Activated CD8-positive, alpha-beta T cell treated with anti-CD3 and anti-CD28 coated beads, Interleukin-2, amount 10 ng/mL, durations not matched to agents 7 days and 5 days (primary cell): ENCODE results near the gene RAB36. TPM values are rescaled to one million over a fixed set of nuclear protein-coding genes. Genes with fewer than 3 reads are reported as not detected.

Source experiments
- ATAC-seq: fragments of 150-1000 bp; cut with Tn5 transposase; one replicate; pipeline ENCODE4 v1.10.0; 2021; ENCODE audit warnings: moderate library complexity
- CTCF ChIA-PET: fragments of 350-600 bp; sonication (Branson Sonifier 250); formaldehyde crosslinking; loops from one replicate; lab custom pipeline; 2021; ENCODE audit warnings: antibody characterized with exemption; lab: Charles Lee
- POLR2A ChIA-PET: fragments of 350-600 bp; sonication (Branson Sonifier 250); formaldehyde crosslinking; loops from one replicate; lab custom pipeline; 2021; ENCODE audit warnings: antibody characterized with exemption; lab: Charles Lee
- DNase-seq: peaks from one replicate; pipeline ENCODE4 v3.0.0-alpha.2; 2020
- H3K27ac Mint-ChIP-seq: one replicate; pipeline ENCODE4 v1.8.0; 2021; ENCODE audit warnings: mild to moderate bottlenecking, mixed read lengths
- H3K27me3 Mint-ChIP-seq: one replicate; pipeline ENCODE4 v1.8.0; 2021; ENCODE audit warnings: low read depth, mixed read lengths
- H3K36me3 Mint-ChIP-seq: one replicate; pipeline ENCODE4 v1.8.0; 2021; ENCODE audit warnings: low read depth, mixed read lengths
- H3K4me1 Mint-ChIP-seq: one replicate; pipeline ENCODE4 v1.8.0; 2021; ENCODE audit warnings: low read depth, mixed read lengths
- H3K4me3 Mint-ChIP-seq: one replicate; pipeline ENCODE4 v1.8.0; 2021; ENCODE audit warnings: mild to moderate bottlenecking, mixed read lengths
- H3K9me3 Mint-ChIP-seq: one replicate; pipeline ENCODE4 v1.8.0; 2022; ENCODE audit warnings: mixed read lengths; ENCODE audit not compliant: insufficient read depth
- total RNA-seq, 2 experiments: library from RNA; stranded (reverse); gene quantifications; one replicate each; pipeline ENCODE4 v1.2.3, GENCODE V29; 2021

Gene RAB36
- total RNA-seq, 2 experiments from 2014 or later: 0.79 to 1.0 TPM

GRCh38 chr22:23103199-23103954, 41.9 kb upstream of the RAB36 start:
- DNase-seq (no peak), ATAC-seq (no peak)
- Mint-ChIP-seq H3K27me3 (no peaks in the 10 kb centered on the region), H3K36me3 (no peaks in the 10 kb centered on the region), H3K4me3 (no peak overlapping the region), H3K9me3 (no peaks in the 10 kb centered on the region), H3K27ac (no peak overlapping the region), H3K4me1 (no peaks in the 10 kb centered on the region)
- ChIA-PET CTCF (no interaction called here), POLR2A (no interaction called here)

- no peaks in the 10 kb centered on the region for H3K4me1 Mint-ChIP-seq
Measured at GRCh38 chr22:23104187-23104971, 40.9 kb upstream of the RAB36 start.

GRCh38 chr22:23105304-23105703, 40.0 kb upstream of the RAB36 start:
- ATAC-seq (no peak), DNase-seq (no peak)
- ChIA-PET CTCF (no interaction called here), POLR2A (no interaction called here)
- H3K36me3 Mint-ChIP-seq: no peaks in the 10 kb centered on the region
- no peak overlapping the region for H3K4me3 Mint-ChIP-seq
- no peaks in the 10 kb centered on the region for H3K9me3 Mint-ChIP-seq
- H3K4me1 Mint-ChIP-seq: no peaks in the 10 kb centered on the region
- H3K27me3 Mint-ChIP-seq: no peaks in the 10 kb centered on the region
- H3K27ac Mint-ChIP-seq: no peak overlapping the region

More at GRCh38 chr22:23104187-23104971, 40.9 kb upstream of the RAB36 start:
- no peaks in the 10 kb centered on the region for H3K27me3 Mint-ChIP-seq
- ATAC-seq (no peak), DNase-seq (no peak)
- POLR2A ChIA-PET: no interaction called here
- H3K4me3 Mint-ChIP-seq: no peak overlapping the region
- no peak overlapping the region for H3K27ac Mint-ChIP-seq
- CTCF ChIA-PET: interaction anchor here (1.1 kb wide), 1 partner anchor 220 kb away, joined by 3 read pairs; no protein-coding TSS in a partner anchor
- no peaks in the 10 kb centered on the region for H3K36me3 Mint-ChIP-seq
- H3K9me3 Mint-ChIP-seq: no peaks in the 10 kb centered on the region

- H3K4me3 Mint-ChIP-seq: no peak overlapping the region
- H3K27ac Mint-ChIP-seq: no peak overlapping the region
- H3K27me3 Mint-ChIP-seq: no peaks in the 10 kb centered on the region
- no peak for DNase-seq
- no peaks in the 10 kb centered on the region for H3K4me1 Mint-ChIP-seq
- no peaks in the 10 kb centered on the region for H3K9me3 Mint-ChIP-seq
- POLR2A ChIA-PET: no interaction called here
- ATAC-seq: no peak
- no peaks in the 10 kb centered on the region for H3K36me3 Mint-ChIP-seq
- CTCF ChIA-PET: no interaction called here
Measured at GRCh38 chr22:23105919-23106318, 39.4 kb upstream of the RAB36 start.

- Mint-ChIP-seq H3K9me3 (no peaks in the 10 kb centered on the region), H3K27ac (no peak overlapping the region), H3K4me3 (no peak overlapping the region), H3K36me3 (no peaks in the 10 kb centered on the region), H3K27me3 (no peaks in the 10 kb centered on the region), H3K4me1 (no peaks in the 10 kb centered on the region)
- ATAC-seq (no peak), DNase-seq (no peak)
- POLR2A ChIA-PET: no interaction called here
- CTCF ChIA-PET: no interaction called here
Measured at GRCh38 chr22:23106344-23106743, 38.9 kb upstream of the RAB36 start.

- POLR2A ChIA-PET: no interaction called here
- ATAC-seq (no peak), DNase-seq (no peak)
- Mint-ChIP-seq H3K9me3 (no peaks in the 10 kb centered on the region), H3K27ac (no peak overlapping the region), H3K4me1 (no peaks in the 10 kb centered on the region), H3K36me3 (no peaks in the 10 kb centered on the region), H3K27me3 (no peaks in the 10 kb centered on the region), H3K4me3 (no peak overlapping the region)
- CTCF ChIA-PET: no interaction called here
Measured at GRCh38 chr22:23106906-23107367, 38.3 kb upstream of the RAB36 start.

- no peaks in the 10 kb centered on the region for H3K9me3 Mint-ChIP-seq
- H3K36me3 Mint-ChIP-seq: no peaks in the 10 kb centered on the region
- no peak for DNase-seq
- no peak for ATAC-seq
- ChIA-PET POLR2A (interaction anchor here (1.1 kb wide), 1 partner anchor 14 kb away, joined by 3 read pairs; no protein-coding TSS in a partner anchor), CTCF (no interaction called here)
- H3K27ac Mint-ChIP-seq: no peak overlapping the region
- no peak overlapping the region for H3K4me3 Mint-ChIP-seq
- no peaks in the 10 kb centered on the region for H3K27me3 Mint-ChIP-seq
- no peaks in the 10 kb centered on the region for H3K4me1 Mint-ChIP-seq
Measured at GRCh38 chr22:23107487-23108248, 37.6 kb upstream of the RAB36 start.

- no peaks in the 10 kb centered on the region for H3K9me3 Mint-ChIP-seq
- POLR2A ChIA-PET: interaction anchor here (1.1 kb wide), 1 partner anchor 13 kb away, joined by 3 read pairs; no protein-coding TSS in a partner anchor
Measured at GRCh38 chr22:23108249-23109078, 36.8 kb upstream of the RAB36 start.

GRCh38 chr22:23109079-23109347, 36.3 kb upstream of the RAB36 start:
- no peak overlapping the region for H3K4me3 Mint-ChIP-seq
- H3K36me3 Mint-ChIP-seq: no peaks in the 10 kb centered on the region
- H3K9me3 Mint-ChIP-seq: no peaks in the 10 kb centered on the region
- no peak overlapping the region for H3K27ac Mint-ChIP-seq
- H3K27me3 Mint-ChIP-seq: no peaks in the 10 kb centered on the region
- H3K4me1 Mint-ChIP-seq: no peaks in the 10 kb centered on the region
- ChIA-PET POLR2A (no interaction called here), CTCF (no interaction called here)
- no peak for DNase-seq
- no peak for ATAC-seq

More at GRCh38 chr22:23108249-23109078, 36.8 kb upstream of the RAB36 start:
- no peak for ATAC-seq
- H3K4me3 Mint-ChIP-seq: no peak overlapping the region
- H3K27ac Mint-ChIP-seq: no peak overlapping the region
- CTCF ChIA-PET: no interaction called here
- H3K4me1 Mint-ChIP-seq: no peaks in the 10 kb centered on the region
- H3K27me3 Mint-ChIP-seq: no peaks in the 10 kb centered on the region
- no peak for DNase-seq
- H3K36me3 Mint-ChIP-seq: no peaks in the 10 kb centered on the region

GRCh38 chr22:23109441-23109978, 35.8 kb upstream of the RAB36 start:
- ChIA-PET CTCF (interaction anchor here (1.7 kb wide), 1 partner anchor 18 kb away, joined by 4 read pairs; no protein-coding TSS in a partner anchor), POLR2A (no interaction called here)
- Mint-ChIP-seq H3K36me3 (no peaks in the 10 kb centered on the region), H3K27me3 (no peaks in the 10 kb centered on the region), H3K4me1 (no peaks in the 10 kb centered on the region), H3K4me3 (no peak overlapping the region), H3K9me3 (no peaks in the 10 kb centered on the region), H3K27ac (no peak overlapping the region)
- ATAC-seq (no peak), DNase-seq (no peak)
